AG04449 (cell line): ENCODE measurements around the gene HOXD11.
A peak's percentile ranks its signal among the peaks of the same experiment; 100 is the strongest.

Experiments
- CTCF ChIA-PET: fragments of 350-600 bp; formaldehyde crosslinking; extraction: SDS; loops from one replicate; lab custom pipeline; 2021; ENCODE audit warnings: antibody characterized with exemption; lab: Yijun Ruan, JAX
- POLR2A ChIA-PET: fragments of 400-600, 350-600 bp; formaldehyde crosslinking; extraction: SDS; loops from one replicate; lab custom pipeline; 2020; ENCODE audit warnings: antibody characterized with exemption, inconsistent platforms; lab: Yijun Ruan, JAX
- DNase-seq: peaks from one replicate; pipeline ENCODE4 v3.0.0-alpha.2; 2010; ENCODE audit warnings: low read depth, low spot score
- H3K4me3 ChIP-seq: 2 replicates; pipeline ENCODE4 v1.5.1; 2011; ENCODE audit warnings: low read depth, mild to moderate bottlenecking, control low read depth, low read length
- CTCF ChIP-seq: IDR thresholded peaks from one replicate; pipeline ENCODE4 v1.5.1; 2011; ENCODE audit warnings: mild to moderate bottlenecking, moderate library complexity, low read length, control low read depth, inconsistent platforms; ENCODE audit not compliant: insufficient read depth; ENCODE audit errors: missing control alignments

Gene HOXD11

GRCh38 chr2:176107731-176108181 lies 676 bp downstream of the HOXD11 start:
- ChIA-PET CTCF (no interaction called here), POLR2A (no interaction called here)
- H3K4me3 ChIP-seq: no peak overlapping the region
- TF ChIP-seq CTCF: no peak
- DNase-seq: no peak

- ChIA-PET POLR2A (no interaction called here), CTCF (interaction anchor here (0.6 to 9.0 kb wide), 16 partner anchors 7 to 1040 kb away, joined by 3 to 73 read pairs (median 11); partner anchors contain the start of gene HOXD9)
- DNase-seq: no peak
- TF ChIP-seq CTCF: no peak
- no peak overlapping the region for H3K4me3 ChIP-seq
Observed at GRCh38 chr2:176109192-176109901, 2.3 kb downstream of the HOXD11 start.

- DNase-seq: no peak
- TF ChIP-seq CTCF: no peak
- no peak overlapping the region for H3K4me3 ChIP-seq
- ChIA-PET POLR2A (no interaction called here), CTCF (interaction anchor here (0.6 to 9.0 kb wide), 22 partner anchors 8 to 1047 kb away, joined by 3 to 73 read pairs (median 8); partner anchors contain the start of gene HOXD9)
Observed at GRCh38 chr2:176109946-176110345, 2.9 kb downstream of the HOXD11 start.

GRCh38 chr2:176110415-176111308 lies 3.6 kb downstream of the HOXD11 start:
- no peak overlapping the region for H3K4me3 ChIP-seq
- no peak for TF ChIP-seq CTCF
- DNase-seq: no peak
- POLR2A ChIA-PET: no interaction called here
- CTCF ChIA-PET: interaction anchor here (0.6 to 9.0 kb wide), 37 partner anchors 9 to 1047 kb away, joined by 3 to 73 read pairs (median 4); partner anchors contain the start of gene HOXD9

- ChIA-PET CTCF (interaction anchor here (0.6 to 9.0 kb wide), 34 partner anchors 9 to 1052 kb away, joined by 3 to 73 read pairs (median 6); partner anchors contain the start of gene HOXD9), POLR2A (no interaction called here)
- peak; percentile 85 for TF ChIP-seq CTCF
- no peak overlapping the region for H3K4me3 ChIP-seq
- DNase-seq: no peak
Observed at GRCh38 chr2:176111309-176111663, 4.2 kb downstream of the HOXD11 start.
